Caki2 (cell line): Measurements from ENCODE around the gene USP7. TPM values are rescaled to one million over a fixed set of nuclear protein-coding genes. Genes with fewer than 3 reads are reported as not detected.

Experiments
- DNase-seq: peaks from one replicate; pipeline ENCODE4 v3.0.0-alpha.2; 2015; ENCODE audit warnings: low read depth
- in situ Hi-C: cut with HindIII; loops from 2 replicates; pipeline ENCODE4 v1.10.0; 2016; ENCODE audit warnings: low sequenced_read_pairs, low pct_unique_long_range_greater_than_20kb, mixed read lengths
- total RNA-seq: library from RNA; depleted of rRNA; stranded (reverse); fragments of >200 nt; shearing (Covaris generic); gene quantifications from 2 replicates; pipeline ENCODE4 v1.2.3, GENCODE V29; 2014; ENCODE audit warnings: low replicate concordance; rRNA removed

USP7 gene
- 14.9 and 27.2 TPM in 2 replicates for total RNA-seq

DNA sequence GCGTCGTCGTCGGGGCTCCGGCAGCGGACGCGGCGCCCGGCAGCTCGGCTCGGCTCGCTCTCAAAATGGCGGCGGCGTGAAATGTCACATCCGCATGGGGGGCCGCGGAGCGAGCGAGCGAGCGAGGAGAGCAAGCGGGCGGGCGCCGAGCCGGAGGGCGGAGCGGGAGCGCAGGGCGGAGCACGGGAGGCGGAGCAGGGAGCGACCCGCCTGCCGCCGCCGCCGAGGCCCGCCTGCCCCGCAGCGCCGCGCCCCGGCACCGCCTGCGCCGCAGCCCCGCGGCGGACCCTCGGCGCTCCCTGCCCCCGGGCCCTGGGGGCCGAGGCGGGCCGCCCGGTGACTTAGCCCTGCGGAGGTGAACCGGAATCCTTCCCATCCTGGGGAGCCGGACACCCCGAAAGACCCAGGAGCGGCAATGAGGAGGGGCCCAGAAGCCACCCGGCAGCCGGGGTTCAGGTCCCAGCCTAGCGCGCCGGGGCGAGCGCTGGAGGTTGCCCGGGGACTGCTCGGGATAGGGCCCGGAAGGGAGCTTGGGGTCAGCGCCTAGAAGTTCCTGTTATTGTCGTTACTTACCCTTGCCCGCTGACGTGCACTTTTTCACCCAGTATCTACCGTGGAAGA lies at the start of gene USP7:
TSS of gene USP7 (minus strand) at position 86 of the 621 bp plus-strand sequence. CDS start 621 bp downstream, outside the sequence.
- DNase-seq, result peak; percentile 81
- in situ Hi-C loops, result no loop called here

DNA sequence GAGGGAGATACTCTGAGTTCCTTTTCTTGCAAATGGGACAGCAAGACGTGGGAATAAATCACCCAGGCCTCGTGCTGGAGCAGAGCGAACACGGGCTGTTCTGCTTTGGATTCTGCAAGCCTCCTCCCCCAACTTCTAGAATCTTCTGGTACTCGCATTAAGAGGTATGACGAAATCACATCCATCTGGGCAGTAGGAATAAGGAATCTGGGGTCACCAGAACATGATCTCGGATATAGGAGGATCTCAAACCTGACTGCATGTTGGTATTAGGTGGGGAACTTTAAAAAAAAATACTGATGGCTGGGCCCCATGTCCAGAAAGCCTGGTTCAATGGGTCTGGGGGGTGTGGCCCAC lies 49.8 kb upstream of the USP7 start:
- in situ Hi-C loops, result no loop called here
- no peak for DNase-seq

DNA sequence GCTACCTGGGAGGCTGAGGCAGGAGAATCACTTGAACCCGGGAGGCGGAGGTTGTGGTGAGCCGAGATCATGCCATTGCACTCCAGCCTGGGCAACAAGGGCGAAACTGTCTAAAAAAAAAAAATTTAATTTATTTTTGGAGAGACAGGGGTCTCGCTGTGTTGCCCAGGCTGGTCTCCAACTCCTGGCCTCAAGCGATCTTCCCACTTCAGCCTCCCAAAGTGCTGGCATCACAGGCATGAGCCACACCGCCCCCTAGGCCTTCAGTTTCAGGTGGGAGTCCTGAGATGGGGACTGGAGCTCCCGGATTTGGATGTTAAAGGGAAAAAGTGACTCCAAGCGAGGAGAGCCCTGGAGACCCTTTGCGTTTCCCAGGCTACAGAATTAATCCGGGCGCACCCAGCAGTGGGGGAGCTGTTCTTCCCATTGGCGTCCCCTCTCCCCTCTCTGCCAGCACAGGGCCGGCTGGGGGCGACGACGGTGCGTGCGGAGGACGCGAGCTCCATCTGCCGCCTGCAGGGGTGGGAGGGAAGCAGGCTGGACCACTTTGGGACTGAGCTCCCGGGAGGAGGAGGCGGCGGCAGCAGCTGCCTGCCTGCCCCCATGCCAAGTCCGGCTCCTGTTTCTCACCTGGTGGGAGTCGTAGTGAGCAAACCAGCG lies 49.3 kb upstream of the USP7 start:
- no peak for DNase-seq
- in situ Hi-C loops, result no loop called here

DNA sequence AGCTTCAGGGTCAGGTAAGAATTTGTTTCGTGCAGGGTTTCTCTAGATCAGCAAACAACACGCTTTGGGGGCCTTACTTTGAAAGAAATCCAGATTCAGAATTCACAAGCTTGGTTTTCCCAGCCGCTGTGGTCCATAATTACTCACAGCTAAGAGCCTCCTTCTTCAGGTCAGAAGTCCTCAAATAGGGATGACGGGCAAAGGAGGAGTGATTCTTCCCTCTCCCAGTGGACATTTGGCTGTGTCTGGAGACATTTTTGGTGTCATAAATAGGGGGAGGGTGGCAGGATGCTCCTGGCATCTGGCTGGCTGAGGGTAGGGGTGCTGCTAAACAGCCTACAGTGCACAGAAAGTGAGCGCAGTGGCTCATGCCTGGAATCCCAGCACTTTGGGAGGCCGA lies 48.6 kb upstream of the USP7 start:
- in situ Hi-C loops, result no loop called here
- DNase-seq, result no peak

DNA sequence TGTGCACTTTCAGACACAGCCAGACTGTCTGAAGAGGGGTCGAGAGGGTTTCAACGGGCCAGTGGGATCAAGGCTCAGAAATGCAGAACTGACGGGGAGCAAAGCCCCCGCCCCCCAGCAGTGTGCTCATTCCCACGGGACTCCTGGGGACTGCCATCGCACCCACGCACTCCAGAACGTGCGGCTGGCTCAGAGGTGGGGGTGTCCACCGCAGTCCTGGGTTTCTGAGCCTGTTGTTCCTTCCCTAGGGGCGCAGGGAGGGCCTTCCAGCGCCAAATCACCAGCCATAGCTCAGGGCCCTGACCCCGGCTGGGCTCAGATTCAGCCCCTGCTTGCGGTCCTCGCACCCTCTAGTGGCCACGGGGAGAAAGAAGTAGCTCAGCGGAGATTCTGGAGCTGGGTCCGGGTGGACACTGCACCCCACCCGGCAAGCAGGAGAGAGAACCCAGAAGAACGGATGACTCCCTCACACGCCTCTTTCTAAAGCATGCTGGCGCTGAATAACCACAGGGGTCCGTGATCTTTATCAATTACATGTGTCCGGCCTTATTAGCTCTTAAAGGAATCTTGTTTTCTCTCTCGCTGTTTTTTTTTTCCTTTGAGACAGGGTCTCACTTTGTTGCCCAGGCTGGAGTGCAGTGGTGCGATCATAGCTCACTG lies 45.0 kb upstream of the USP7 start:
- peak; percentile 36 for DNase-seq
- in situ Hi-C loops, result no loop called here

DNA sequence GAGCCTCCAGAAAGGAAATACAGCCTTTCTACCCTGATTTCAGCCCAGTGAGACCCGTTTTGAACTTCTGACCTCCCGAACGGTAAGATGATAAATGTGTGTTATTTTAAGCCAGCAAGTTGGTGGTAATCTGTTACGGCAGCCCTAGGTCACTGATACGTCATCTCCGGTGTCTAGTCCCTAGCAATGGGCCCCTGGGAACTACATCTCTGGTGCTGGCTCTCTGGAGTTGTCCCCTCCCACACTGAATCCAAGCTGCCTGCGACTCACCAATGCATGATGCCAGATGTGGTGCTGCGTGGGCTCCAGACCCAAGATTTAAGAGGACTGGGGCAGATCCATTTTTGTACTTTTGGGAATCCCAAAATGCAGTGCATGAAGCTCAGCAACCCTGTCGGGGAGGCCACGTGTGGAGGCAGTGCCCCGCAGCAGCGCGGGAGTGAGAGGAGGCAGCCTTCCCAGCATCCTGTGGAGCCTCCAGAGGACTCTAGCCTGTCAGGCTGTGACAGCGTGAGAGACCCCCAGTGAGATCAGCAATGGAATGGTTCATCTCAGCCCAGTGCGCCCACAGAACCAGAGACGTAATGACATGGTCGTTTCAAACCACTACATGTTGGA lies 43.6 kb upstream of the USP7 start:
- in situ Hi-C loops, result no loop called here

DNA sequence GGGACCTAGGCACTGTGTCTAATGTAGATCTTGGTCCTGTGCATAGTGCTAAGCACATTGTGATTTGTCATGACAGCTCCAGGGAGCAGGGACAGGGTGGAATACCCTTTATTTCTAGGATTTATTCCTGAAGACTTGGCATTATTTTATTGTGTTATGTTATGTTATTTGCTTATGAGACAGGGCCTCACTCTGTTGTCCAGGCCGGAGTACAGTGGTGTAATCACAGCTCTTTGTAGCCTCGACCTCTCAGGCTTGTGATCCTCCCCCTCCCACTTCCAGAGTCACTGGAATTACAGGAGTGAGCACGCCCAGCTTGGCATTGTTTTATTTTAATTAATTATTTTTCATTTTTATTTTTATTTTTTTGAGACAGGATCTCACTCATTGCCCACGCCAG lies 40.5 kb upstream of the USP7 start:
- DNase-seq, result no peak
- in situ Hi-C loops, result no loop called here

More for the DNA sequence above, 43.6 kb upstream of the USP7 start:
- DNase-seq, result no peak

DNA sequence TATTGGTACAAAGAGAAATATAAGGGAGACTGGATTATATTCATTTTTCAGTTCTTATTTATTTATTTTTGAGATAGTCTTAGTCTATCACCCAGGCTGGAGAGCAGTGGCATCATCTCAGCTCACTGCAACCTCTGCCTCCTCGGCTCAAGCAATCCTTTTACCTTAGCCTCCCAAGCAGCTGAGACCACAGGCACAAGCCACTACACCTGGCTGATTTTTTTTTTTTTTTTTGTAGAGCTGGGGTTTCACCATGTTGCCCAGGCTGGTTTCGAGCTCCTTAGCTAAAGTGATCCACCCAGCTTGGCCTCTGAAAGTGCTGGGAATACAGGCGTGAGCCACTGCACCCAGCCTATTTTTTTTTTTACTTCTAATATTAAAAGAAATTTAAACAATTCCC lies 40.1 kb upstream of the USP7 start:
- DNase-seq, result no peak
- in situ Hi-C loops, result no loop called here

DNA sequence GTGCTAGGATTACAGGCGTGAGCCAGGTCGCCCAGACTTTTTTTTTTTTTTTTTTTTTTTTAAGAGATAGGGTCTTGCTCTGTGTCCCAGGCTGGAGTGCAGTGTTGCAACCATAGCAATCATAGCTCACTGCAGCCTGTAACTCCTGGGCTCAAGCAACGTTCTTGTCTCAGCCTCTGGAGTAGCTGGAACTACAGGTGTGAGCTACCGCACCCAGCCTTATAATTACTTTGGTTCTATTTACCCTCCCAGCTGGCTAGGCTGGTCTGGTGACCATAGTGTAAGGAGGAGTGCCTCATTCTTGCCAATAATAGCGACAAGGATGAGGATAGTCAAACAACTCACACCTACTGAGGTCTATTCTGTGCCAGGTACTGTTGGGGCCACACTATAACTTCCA lies 39.6 kb upstream of the USP7 start:
- in situ Hi-C loops, result no loop called here
- no peak for DNase-seq

DNA sequence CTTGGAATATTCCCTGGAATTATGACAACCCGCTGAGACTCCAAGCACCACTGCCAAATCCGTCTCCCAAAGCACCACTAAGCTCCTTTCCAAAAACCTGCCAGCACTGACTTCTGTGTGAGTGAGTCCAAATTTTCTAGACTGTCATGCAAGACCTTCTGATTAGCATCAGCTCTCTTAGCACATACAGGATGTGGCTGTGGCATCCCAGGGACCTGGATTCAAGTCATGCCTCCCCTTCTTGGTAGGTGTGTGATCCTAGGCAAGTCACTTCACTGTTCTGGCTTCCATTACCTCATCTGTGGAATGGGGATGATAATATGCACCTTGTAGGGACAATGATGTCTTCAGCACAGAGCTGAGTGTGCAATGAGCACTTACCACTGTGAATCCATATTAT lies 38.3 kb upstream of the USP7 start:
- DNase-seq, result no peak
- in situ Hi-C loops, result no loop called here

DNA sequence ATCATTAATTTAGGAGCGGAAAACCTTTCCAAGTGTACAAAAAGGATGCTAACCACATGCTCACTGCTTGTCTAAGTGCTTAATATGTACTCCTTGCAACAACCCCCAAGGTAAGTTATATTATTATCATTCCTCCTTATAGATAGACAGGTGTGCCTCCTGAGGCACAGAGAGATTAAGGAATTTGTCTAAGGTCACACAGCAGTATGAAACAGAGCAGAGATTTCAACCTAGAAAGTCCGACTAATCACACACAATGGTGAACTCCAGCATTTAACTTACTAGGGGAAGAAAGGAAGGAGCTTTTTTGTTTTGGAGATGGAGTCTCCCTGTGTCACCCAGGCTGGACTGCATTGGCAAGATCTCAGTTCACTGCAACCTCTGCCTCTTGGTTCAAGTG lies 37.0 kb upstream of the USP7 start:
- in situ Hi-C loops, result no loop called here
- no peak for DNase-seq

DNA sequence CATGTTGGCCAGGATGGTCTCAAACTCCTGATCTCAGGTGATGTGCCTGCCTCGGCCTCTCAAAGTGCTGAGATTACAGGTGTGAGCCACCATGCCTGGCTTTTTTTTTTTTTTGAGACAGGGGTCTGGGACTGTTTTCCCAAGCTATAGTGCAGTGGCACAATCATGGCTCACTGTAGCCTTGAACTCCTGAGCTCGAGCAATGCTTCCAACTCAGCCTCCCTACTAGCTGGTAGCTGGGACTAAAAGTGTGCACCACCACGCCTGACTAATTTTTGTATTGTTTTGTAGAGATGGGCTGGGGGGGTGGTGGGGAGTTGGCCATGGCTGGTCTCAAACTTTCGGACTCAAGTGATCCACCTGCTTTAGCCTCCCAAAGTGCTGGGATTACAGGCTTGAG lies 36.1 kb upstream of the USP7 start:
- DNase-seq, result no peak
- in situ Hi-C loops, result no loop called here

DNA sequence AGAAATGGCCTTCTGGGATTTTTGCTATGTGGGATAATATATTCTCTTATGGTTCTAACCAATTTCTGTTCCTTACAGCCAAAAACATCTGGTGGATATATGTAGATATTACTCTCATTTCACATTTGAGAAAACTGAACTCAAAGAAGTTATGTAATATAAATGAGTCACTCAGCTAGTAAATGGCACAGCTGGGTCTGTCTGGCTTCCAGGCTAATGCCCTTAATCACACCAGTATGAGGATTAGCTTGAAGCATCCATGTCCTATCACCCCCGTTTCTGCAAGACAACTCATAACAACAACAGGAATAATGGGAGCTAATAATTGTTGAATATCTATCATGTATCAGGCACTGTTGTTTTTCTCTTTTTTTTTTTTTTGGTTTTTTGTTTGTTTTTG lies 34.4 kb upstream of the USP7 start:
- in situ Hi-C loops, result no loop called here
- no peak for DNase-seq

DNA sequence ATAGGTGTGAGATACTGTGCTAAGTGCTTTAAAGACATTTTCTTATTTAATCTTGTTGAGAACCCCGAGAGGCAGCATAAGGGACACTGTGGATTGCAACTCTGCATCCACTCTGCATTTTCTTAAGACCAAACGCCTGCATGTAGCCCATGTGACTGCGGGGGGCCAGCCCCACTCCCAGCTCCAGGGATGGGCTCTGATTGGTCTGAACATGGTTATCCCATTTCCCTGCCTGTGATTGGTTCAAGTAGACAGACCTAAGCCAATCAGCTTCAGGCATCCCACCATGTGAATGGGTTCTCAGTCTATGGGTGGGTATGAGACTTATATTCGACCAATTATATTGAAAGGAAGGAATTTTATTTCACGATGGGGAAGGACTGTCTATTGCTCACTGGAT lies 33.2 kb upstream of the USP7 start:
- DNase-seq, result no peak
- in situ Hi-C loops, result no loop called here

DNA sequence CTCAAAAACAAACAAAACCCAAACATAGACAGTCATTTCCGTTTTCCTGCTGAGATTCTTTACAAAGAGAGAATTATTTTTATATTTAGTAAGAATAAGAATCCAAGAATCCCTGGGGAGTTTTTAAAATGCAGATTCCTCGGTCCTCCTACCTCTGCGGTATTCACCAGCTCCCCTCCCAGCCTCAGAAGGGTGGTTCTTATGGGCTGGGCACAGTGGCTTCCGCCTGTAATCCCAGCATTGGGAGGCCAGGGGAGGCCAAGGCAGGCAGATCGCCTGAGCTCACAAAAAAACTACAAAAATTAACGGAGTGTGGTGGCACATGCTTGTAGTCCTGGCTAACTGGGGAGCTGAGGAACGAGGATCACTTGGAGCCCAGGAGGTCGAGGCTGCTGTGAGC lies 26.7 kb upstream of the USP7 start:
- no peak for DNase-seq
- in situ Hi-C loops, result no loop called here

DNA sequence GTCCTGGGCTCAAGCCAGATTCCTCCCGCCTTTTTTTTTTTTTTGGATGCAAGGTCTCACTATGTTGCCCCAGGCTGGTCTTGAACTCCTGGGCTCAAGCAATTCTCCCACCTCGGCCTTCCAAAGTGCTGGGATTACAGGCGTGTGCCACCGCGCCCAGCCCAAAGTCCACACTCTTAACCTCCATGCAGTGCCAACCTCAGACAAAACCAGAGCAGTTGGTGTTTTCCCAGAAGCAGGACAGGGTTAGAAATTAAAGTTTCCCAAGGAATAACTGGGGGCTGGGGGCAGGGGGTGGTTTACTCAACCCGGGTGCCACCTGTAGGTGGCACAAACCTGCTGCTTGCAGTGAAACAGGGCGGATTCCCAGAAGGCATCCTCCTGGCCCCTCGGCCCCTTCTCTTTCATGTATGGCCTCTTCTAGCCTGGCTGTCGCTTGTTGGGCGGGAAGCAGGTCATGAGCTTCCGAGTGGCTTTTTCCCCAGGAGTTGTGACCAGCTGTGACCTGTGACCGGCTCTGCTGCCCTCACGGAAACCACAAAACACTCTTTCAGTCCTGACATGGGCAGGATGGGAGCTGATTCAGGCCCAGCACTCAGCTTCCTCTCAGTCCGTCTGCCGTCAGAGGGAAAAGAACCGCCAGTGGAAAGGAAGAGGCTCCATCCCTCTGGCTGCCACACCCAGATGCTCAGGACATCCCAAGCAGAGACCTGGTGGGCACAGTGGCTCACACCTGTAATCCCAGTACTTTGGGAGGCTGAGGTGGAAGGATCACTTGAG lies 25.6 kb upstream of the USP7 start:
- in situ Hi-C loops, result no loop called here
- no peak for DNase-seq

DNA sequence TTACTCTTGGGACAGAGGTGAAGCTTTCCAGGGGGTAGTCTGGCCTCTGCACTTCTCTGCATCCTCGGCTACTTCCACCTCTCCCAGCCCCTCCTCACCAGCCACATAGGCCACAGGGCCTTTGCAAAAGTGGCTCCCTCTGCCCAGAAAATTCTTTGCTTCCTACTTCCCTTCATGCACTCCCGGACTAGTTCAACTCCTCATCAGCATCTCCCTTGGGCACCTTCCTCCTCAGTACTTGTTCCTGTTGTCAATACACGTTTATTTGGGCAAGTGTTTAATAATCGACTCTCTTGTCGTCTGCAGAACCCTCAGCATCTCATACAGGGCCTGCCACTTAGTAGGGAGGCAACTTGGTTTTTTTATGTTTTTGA lies 23.1 kb upstream of the USP7 start:
- in situ Hi-C loops, result no loop called here
- DNase-seq, result no peak

DNA sequence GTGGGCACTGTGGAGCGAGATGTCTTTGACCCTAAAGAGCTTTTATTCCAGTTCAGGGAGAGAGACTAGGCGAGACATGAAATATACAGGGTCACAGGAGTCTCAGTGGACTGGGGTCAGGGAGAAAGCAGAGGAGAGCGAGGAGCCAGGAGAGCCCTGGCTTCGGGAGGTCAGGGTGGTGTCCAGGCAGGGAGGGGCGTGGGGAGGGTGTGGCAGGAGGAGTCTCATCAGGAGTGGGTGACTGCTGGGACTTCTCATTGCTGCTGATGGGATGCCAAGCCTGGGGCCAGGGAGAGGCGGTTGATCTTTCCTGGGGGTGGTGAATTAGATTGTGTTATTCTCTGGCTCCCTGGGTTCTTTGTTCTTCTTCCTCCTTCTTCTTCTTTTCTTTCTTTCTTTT lies 22.4 kb upstream of the USP7 start:
- in situ Hi-C loops, result no loop called here
- no peak for DNase-seq

DNA sequence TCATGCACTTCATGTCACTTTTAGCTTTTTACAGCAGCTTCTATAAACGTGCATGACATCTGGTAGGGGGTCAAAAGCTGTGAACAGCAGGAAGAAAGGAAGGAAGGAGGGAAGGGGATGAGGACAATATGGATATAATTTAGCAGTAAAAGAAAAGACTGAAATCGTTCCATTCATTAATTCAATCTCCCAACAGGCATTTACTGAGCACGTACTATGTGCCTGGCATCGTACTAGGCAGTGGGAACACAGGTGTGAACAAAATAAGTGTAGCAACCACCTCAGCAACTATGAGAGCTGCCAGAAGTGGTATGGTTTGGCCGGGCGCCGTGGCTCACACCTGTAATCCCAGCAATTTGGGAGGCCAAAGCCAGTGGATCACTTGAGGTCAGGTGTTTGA lies 19.1 kb upstream of the USP7 start:
- no peak for DNase-seq
- in situ Hi-C loops, result no loop called here
